IPS DF 6.9 (cell line): ENCODE results near the gene TMEM184A.

Experiments
- DNase-seq: peaks from one replicate; pipeline ENCODE4 v3.0.0-alpha.2; 2013; ENCODE audit warnings: low read depth, low spot score
- H3K27ac ChIP-seq: one replicate; pipeline ENCODE4 v1.5.1; 2013; ENCODE audit warnings: low read length, control low read depth
- H3K27me3 ChIP-seq: 2 replicates; pipeline ENCODE4 v1.6.1; 2013; ENCODE audit warnings: mild to moderate bottlenecking, low read length; ENCODE audit not compliant: control insufficient read depth, insufficient read depth
- H3K36me3 ChIP-seq: 2 replicates; pipeline ENCODE4 v1.6.1; 2013; ENCODE audit warnings: low read length; ENCODE audit not compliant: control insufficient read depth, insufficient read depth
- H3K4me1 ChIP-seq: 2 replicates; pipeline ENCODE4 v1.6.1; 2013; ENCODE audit warnings: low read length; ENCODE audit not compliant: control insufficient read depth, insufficient read depth
- H3K4me3 ChIP-seq: 2 replicates; pipeline ENCODE4 v1.5.1; 2013; ENCODE audit warnings: mild to moderate bottlenecking, low read length
- H3K9me3 ChIP-seq: 2 replicates; pipeline ENCODE4 v1.6.1; 2013; ENCODE audit warnings: low read length, inconsistent platforms; ENCODE audit not compliant: control insufficient read depth, insufficient read depth
- WGBS: extraction: QIAGEN DNeasy Blood & Tissue Kit; methylation state at CpG from one replicate; pipeline ENCODE4 v1.1.7; 2013; ENCODE audit warnings: mixed read lengths, missing lambda C conversion rate; ENCODE audit not compliant: insufficient read length, insufficient coverage; 5-methylcytosine and 5-hydroxymethylcytosine counted together

Gene TMEM184A

DNA sequence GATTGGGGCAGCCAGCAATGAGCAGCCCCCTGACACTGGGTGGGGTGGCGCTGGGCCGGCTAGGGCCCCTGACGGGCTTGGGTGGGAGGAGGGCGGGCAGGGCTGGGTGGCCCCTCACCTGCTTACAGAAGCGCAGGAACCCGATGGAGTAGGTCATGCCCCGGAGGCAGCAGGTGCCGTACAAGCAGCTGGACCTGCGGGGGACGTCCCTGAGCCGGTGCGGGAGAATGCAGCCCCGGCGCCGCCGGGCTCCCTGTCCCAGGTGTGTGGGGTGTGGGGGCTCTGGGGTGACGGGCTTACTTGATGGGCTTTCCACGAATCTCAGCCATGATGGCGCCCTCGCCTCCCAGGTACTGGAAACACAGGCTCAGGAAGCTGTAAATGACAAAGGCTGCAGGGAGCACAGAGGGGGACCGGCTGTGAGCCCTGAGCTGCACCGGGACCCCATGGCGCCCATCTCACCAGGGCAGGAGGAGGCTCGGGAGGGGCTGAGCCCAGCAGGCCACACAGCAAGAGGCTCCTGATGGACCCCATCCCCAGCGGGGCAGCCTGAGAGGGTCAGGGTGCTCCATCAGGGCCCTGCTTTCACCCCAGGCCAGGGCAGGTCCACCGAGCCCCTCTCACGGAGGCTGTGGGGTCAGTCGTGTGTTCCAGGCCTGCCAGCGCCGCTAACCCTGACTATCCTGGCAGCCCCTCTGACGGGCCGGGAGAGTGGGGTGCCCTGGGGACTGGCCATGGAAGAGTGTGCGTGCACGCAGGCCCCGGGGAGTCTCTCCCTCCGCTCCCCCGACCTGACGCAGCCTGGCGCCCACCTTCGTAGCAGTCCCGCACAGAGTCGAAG lies 5.8 kb downstream of the TMEM184A start:
- WGBS: no CpG with 5 or more reads among the region's 42 CpGs
- Histone ChIP-seq H3K27ac (no peak overlapping the region), H3K27me3 (no peaks in the 10 kb centered on the region), H3K4me1 (peaks cover 5% of the 10 kb centered on the region; the same call in 1 of the 2 replicates), H3K36me3 (no peaks in the 10 kb centered on the region), H3K9me3 (no peaks in the 10 kb centered on the region), H3K4me3 (no peak overlapping the region)
- DNase-seq: no peak

DNA sequence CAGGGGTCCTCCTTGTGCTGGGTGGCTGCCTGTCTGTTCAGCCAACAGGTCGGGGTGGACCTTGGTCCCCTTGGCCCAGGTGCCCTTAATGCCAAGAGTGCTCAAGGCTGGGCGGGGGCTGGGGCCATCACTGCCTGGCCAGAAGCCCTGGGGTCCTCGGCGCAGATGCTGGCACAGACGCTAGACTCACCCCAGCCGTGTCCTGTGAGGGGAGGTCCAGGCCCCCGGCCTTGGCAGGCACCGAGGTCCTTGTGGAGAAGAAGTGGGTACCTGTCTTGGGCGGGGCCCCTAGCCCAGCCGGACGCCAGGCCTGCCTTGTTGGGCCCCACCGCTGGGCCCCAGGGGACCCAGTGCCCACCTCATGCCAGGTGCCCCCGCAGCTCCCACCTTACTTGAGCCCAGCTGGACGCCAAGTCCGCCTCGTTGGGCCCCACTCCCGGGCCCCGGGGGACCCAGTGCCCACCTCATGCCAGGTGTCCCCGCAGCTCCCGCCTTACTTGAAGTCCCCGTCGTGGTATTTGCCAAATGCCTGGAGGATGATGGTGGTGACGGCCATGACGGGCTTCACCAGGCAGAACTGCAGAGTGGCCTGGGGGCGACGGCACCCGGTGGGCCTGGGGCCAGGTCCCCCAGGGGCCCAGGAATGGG lies 6.5 kb downstream of the TMEM184A start:
- Histone ChIP-seq H3K9me3 (no peaks in the 10 kb centered on the region), H3K27ac (no peak overlapping the region), H3K36me3 (no peaks in the 10 kb centered on the region), H3K4me3 (no peak overlapping the region), H3K27me3 (no peaks in the 10 kb centered on the region), H3K4me1 (peaks cover 1% of the 10 kb centered on the region; the same call in 1 of the 2 replicates)
- no CpG with 5 or more reads among the region's 27 CpGs for WGBS
- no peak for DNase-seq

DNA sequence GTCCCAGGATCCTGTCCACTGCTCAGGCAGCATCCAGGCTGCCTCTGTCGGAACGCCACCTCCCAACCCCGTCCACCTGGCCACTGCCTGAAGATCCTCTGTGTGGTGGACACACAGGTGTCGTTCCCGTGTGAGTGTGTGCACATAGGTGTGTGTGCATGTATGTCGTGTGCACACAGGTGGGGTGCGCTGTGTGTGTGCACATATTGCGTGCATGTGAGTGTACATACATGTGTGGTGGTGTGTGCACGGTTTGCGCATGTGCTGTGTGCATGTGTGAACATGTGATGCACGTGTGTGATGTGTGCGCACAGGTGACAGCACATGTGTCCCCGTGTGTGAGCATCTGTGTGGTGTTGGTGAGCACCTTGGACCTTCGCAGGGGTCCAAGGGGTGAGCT lies 7.1 kb downstream of the TMEM184A start:
- DNase-seq: no peak
- H3K9me3 ChIP-seq: no peaks in the 10 kb centered on the region
- H3K36me3 ChIP-seq: no peaks in the 10 kb centered on the region
- WGBS: no CpG with 5 or more reads among the region's 14 CpGs
- H3K27ac ChIP-seq: no peak overlapping the region
- peaks cover 1% of the 10 kb centered on the region; the same call in 1 of the 2 replicates for H3K4me1 ChIP-seq
- H3K27me3 ChIP-seq: no peaks in the 10 kb centered on the region
- no peak overlapping the region for H3K4me3 ChIP-seq

DNA sequence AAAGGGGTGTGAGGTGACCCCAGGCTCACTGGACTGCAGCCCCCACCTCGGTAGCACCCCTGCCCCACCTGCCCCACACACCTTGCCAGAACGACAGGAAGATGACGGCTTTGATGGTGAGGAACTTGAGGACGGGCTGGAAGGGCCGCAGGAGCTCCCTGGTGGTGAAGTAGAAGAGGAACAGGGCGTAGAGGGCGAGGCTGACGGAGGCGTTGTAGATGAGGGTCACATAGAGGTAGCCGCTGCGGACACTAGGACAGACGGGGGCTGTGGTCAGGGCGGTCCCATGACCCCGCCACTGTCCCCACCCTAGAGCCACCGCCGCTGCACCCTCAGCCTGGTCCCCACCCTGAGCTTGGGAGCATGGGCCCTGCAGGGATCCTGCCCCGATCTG lies 7.6 kb downstream of the TMEM184A start:
- H3K4me1 ChIP-seq: peaks cover 1% of the 10 kb centered on the region; the same call in 1 of the 2 replicates
- no peak overlapping the region for H3K4me3 ChIP-seq
- WGBS: no CpG with 5 or more reads among the region's 17 CpGs
- H3K9me3 ChIP-seq: no peaks in the 10 kb centered on the region
- DNase-seq: no peak
- no peaks in the 10 kb centered on the region for H3K36me3 ChIP-seq
- no peaks in the 10 kb centered on the region for H3K27me3 ChIP-seq
- no peak overlapping the region for H3K27ac ChIP-seq

DNA sequence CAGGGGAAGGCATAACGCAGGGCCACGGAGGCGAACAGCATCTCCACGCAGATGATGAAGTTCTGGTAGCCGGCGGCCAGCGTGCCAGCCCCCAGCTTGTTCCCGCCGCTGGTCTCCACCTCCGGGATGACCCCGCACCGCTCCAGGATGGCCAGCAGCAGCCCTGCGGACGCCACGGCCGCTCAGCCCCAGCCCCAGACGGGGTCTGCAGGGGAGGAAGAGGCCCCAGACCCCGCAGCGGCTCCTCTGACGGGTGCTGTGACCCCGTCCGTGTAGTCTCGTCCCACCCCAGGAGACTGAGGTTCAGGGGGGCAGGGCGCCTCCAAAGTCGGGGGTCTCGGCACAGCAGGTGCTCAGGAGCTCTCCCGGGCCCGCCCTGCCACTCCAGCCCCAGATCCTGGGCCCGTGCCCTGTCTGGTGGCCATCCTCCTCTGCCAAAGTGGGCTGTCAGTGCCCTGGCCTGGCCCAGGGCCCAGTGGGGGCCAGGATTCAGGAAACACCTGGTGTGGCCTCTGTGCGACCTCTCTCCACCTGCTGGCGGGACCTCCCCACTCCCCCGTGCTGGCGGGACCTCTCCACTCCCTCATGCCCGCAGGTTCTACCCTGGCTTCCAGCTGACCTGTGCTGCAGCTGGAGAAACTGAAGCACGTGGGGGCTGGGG lies 8.1 kb downstream of the TMEM184A start:
- no CpG with 5 or more reads among the region's 35 CpGs for WGBS
- no peak for DNase-seq
- no peaks in the 10 kb centered on the region for H3K36me3 ChIP-seq
- H3K4me1 ChIP-seq: peaks cover 1% of the 10 kb centered on the region; the same call in 1 of the 2 replicates
- no peak overlapping the region for H3K27ac ChIP-seq
- H3K9me3 ChIP-seq: no peaks in the 10 kb centered on the region
- H3K27me3 ChIP-seq: no peaks in the 10 kb centered on the region
- no peak overlapping the region for H3K4me3 ChIP-seq

DNA sequence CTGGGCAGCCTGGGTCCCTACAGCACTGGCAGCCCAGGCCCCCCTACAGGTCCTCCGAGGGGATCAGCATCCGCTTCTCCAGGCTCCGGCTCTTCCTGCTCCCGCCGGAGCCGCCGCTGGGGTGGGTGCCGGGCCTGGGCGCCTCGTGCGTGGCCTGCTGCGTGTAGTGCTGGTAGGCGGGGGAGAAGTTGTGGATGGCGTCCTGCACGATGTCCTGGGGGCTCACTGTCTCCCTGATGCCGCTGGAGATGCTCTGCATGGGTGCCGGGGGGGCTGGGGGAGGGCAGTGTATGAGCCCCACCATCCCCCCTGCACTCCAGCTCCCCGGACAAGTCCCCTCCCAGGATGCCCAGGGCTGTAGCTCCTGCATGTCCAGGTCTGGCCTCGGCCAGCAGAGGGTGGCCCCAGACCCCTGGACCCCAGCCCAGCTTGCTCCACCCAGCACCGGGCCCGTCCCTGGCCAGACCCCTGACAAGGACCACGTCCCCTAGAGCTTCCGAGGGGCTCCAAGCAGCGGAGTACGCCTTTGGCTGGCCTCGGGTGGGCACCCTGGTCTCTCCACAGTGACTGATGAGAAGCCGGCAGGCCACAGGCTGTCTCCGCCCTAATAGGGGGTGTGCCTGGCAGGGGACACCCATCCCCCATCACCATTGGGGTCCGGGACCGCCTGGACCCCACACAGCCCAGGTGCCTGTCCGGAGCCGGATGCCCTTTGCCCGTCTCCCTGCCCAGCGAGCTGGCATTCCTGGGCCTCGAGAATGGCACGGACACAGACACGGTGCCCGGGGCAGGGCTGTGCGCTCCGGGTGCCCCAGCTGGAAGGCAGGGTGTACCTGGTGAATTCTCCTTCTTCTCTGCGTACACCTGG lies 8.9 kb downstream of the TMEM184A start:
- Histone ChIP-seq H3K36me3 (no peaks in the 10 kb centered on the region), H3K9me3 (no peaks in the 10 kb centered on the region), H3K4me1 (peaks cover 1% of the 10 kb centered on the region; the same call in 1 of the 2 replicates), H3K27me3 (no peaks in the 10 kb centered on the region), H3K4me3 (no peak overlapping the region), H3K27ac (no peak overlapping the region)
- no CpG with 5 or more reads among the region's 41 CpGs for WGBS
- DNase-seq: no peak

DNA sequence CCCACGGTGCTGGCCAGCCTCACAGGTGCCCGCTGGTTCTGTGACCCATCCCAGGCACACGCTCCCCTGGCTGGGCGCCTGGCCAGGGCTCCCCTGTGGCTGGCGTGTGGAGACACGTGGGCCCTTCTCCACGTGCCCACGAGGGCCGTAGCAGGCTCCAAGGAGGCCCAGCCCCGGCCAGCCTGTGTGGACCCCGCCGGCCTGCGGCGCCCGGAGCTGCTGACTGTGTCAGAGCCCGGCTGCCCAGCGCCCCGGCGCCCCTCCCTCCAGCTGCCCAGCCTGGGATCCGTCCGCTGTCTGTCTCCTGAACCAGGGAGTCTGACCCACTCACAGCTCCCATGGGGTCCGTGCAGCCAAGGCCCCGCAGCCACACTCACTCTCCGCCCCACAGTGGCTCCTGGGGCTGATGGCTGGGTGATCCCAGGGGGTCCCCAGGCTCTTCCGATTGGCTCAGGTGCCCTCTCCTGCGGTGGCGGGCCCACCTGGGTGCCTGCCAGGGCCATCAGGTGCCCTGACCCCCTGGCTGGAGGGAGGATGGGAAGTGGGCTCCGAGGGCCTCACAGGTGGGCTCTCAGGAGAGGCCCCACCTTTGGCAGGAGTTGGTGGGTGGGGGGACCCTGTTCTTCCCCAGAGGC lies 9.6 kb downstream of the TMEM184A start:
- no peak for DNase-seq
- Histone ChIP-seq H3K9me3 (no peaks in the 10 kb centered on the region), H3K4me1 (peaks cover 1% of the 10 kb centered on the region; the same call in 1 of the 2 replicates), H3K36me3 (no peaks in the 10 kb centered on the region), H3K27me3 (no peaks in the 10 kb centered on the region), H3K27ac (no peak overlapping the region), H3K4me3 (no peak overlapping the region)
- WGBS: no CpG with 5 or more reads among the region's 28 CpGs

DNA sequence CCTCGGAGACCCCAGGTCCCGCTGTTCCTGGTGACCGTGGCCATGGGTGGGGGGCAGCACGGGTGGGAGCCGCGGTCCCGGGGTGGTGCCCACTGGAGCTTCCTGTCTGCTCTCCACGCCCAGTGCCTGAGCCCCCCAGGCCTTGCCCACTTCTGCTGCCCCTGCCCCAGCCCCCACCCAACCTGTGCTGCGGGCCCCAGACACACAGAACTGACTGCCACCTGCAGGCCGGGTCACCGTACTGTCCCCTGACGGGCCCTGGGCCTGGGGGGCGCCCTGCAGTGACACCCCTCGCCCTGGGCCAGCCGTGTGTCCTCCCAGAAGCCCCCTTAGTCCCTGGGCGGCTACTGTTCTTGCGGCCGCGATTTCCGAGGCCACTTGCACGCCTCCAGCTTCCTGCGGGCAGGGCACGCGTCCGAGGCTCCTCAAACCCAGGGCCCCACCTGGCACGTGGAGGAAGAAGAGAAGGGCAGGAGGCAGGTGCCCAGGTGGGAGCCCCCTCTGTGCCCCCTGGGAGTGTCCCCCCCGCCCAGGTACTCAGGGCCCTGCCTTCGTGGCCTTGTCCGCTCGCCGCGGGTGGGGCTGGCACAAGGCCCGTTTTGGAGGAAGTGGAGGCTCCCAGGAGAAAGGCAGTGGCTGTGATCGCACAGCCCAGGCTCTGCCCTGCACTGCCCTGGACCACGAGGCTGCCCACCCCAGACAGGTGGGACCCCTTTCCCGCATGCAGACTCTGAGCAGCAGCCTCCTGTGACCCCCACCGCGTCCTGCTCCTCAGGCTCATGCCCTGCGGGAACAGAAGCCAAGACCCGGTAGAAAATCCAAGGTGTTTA lies 10.4 kb downstream of the TMEM184A start:
- H3K4me1 ChIP-seq: peaks cover 1% of the 10 kb centered on the region; the same call in 1 of the 2 replicates
- H3K4me3 ChIP-seq: no peak overlapping the region
- WGBS: no CpG with 5 or more reads among the region's 40 CpGs
- no peaks in the 10 kb centered on the region for H3K9me3 ChIP-seq
- DNase-seq: no peak
- no peak overlapping the region for H3K27ac ChIP-seq
- H3K36me3 ChIP-seq: peaks cover 4% of the 10 kb centered on the region; the same call in 1 of the 2 replicates
- no peaks in the 10 kb centered on the region for H3K27me3 ChIP-seq

DNA sequence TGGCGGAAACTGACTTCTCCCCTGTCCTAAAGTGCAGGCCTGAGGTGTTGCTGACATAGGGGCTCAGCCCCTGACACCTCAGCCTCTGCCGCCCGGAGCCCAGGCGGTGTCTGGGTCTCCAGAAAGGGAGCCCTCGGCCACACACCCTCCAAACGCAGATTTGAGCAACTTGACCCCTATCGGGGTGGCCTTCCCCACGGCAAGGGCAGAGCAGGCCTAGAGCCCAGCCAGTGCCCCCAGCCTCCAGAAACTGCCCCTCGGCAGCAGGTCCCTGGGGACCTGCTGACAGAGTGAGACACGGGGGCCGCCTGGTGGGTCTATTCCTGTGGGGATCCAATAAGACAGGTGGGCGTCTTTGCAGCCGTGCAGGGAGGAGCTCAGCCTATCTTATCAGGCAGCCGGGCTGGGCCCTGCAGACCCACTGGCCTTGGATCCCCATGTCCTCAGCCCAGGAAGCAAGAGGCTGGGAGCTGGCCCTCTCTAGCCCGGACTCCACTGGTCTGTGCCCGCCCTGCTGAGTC lies 11.0 kb downstream of the TMEM184A start:
- DNase-seq: no peak
- H3K36me3 ChIP-seq: peaks cover 5% of the 10 kb centered on the region; the same call in 1 of the 2 replicates
- peaks cover 1% of the 10 kb centered on the region; the same call in 1 of the 2 replicates for H3K4me1 ChIP-seq
- no CpG with 5 or more reads among the region's 16 CpGs for WGBS
- no peaks in the 10 kb centered on the region for H3K27me3 ChIP-seq
- no peaks in the 10 kb centered on the region for H3K9me3 ChIP-seq
- no peak overlapping the region for H3K4me3 ChIP-seq
- H3K27ac ChIP-seq: no peak overlapping the region
